ENCODE data around the gene PEPD. TPM values are rescaled to one million over a fixed set of nuclear protein-coding genes. Genes with fewer than 3 reads are reported as not detected.

Gene PEPD
- total RNA-seq, 3 donors from 2014 or later: 42.1 to 127 (median 82.3) TPM

- no peak overlapping the region for H3K27ac ChIP-seq
- DNase-seq (ENCODE audit: low spot score in 2 of 2): peak in 1 of 2 donors; percentile 34
- no peaks in the 10 kb centered on the region for H3K27me3 ChIP-seq
- no peak overlapping the region for H3K4me3 ChIP-seq
- no peaks in the 10 kb centered on the region for H3K36me3 ChIP-seq
- TF ChIP-seq POLR2AphosphoS5 (IDR thresholded peaks at IDR 0.05): no peak
- TF ChIP-seq CTCF (IDR thresholded peaks at IDR 0.05): no peak
- no peak for TF ChIP-seq POLR2A (IDR thresholded peaks at IDR 0.05)
- intact Hi-C loops (cut with DNase I; ENCODE audit: low total_unique reads): loop anchor here (10.0 kb wide), 1 partner anchor 74 kb away; no protein-coding TSS in a partner anchor
- H3K4me1 ChIP-seq: no peaks in the 10 kb centered on the region
- H3K9me3 ChIP-seq: no peaks in the 10 kb centered on the region
These were observed 61.2 kb downstream of the PEPD start for GRCh38 chr19:33460221-33460908.

- H3K4me3 ChIP-seq: no peak overlapping the region
- TF ChIP-seq POLR2A (IDR thresholded peaks at IDR 0.05): no peak
- no peak for TF ChIP-seq POLR2AphosphoS5 (IDR thresholded peaks at IDR 0.05)
- TF ChIP-seq CTCF (IDR thresholded peaks at IDR 0.05): no peak
- H3K36me3 ChIP-seq: no peaks in the 10 kb centered on the region
- H3K9me3 ChIP-seq: no peaks in the 10 kb centered on the region
- H3K27ac ChIP-seq: no peak overlapping the region
- no peaks in the 10 kb centered on the region for H3K4me1 ChIP-seq
- H3K27me3 ChIP-seq: no peaks in the 10 kb centered on the region
- peak in 1 of 2 donors; percentile 27 for DNase-seq (ENCODE audit: low spot score in 2 of 2)
- intact Hi-C loops (cut with DNase I; ENCODE audit: low total_unique reads): loop anchor here (10.0 kb wide), 1 partner anchor 75 kb away; no protein-coding TSS in a partner anchor
These were observed 62.1 kb downstream of the PEPD start for GRCh38 chr19:33459222-33460090.

- no peak overlapping the region for H3K27ac ChIP-seq
- no peak for TF ChIP-seq POLR2AphosphoS5 (IDR thresholded peaks at IDR 0.05)
- TF ChIP-seq CTCF (IDR thresholded peaks at IDR 0.05): no peak
- no peak for TF ChIP-seq POLR2A (IDR thresholded peaks at IDR 0.05)
- intact Hi-C loops (cut with DNase I; ENCODE audit: low total_unique reads): no loop called here
- H3K4me3 ChIP-seq: no peak overlapping the region
- DNase-seq (ENCODE audit: low spot score in 2 of 2): peak in 1 of 2 donors; percentile 37
- H3K9me3 ChIP-seq: no peaks in the 10 kb centered on the region
- no peaks in the 10 kb centered on the region for H3K36me3 ChIP-seq
- H3K27me3 ChIP-seq: no peaks in the 10 kb centered on the region
- H3K4me1 ChIP-seq: no peaks in the 10 kb centered on the region
These were observed 62.8 kb downstream of the PEPD start for GRCh38 chr19:33458807-33459206.

- peak in 1 of 2 donors; percentile 20 for DNase-seq (ENCODE audit: low spot score in 2 of 2)
- no peak overlapping the region for H3K27ac ChIP-seq
- H3K9me3 ChIP-seq: no peaks in the 10 kb centered on the region
- no peak overlapping the region for H3K4me3 ChIP-seq
- TF ChIP-seq POLR2AphosphoS5 (IDR thresholded peaks at IDR 0.05): no peak
- TF ChIP-seq CTCF (IDR thresholded peaks at IDR 0.05): no peak
- TF ChIP-seq POLR2A (IDR thresholded peaks at IDR 0.05): no peak
- H3K4me1 ChIP-seq: no peaks in the 10 kb centered on the region
- no peaks in the 10 kb centered on the region for H3K36me3 ChIP-seq
- no peaks in the 10 kb centered on the region for H3K27me3 ChIP-seq
- intact Hi-C loops (cut with DNase I; ENCODE audit: low total_unique reads): no loop called here
These were observed 63.4 kb downstream of the PEPD start for GRCh38 chr19:33458171-33458633.

- Histone ChIP-seq H3K9me3 (no peaks in the 10 kb centered on the region), H3K4me3 (no peak overlapping the region), H3K27ac (no peak overlapping the region), H3K4me1 (no peaks in the 10 kb centered on the region), H3K27me3 (no peaks in the 10 kb centered on the region), H3K36me3 (no peaks in the 10 kb centered on the region)
- DNase-seq (ENCODE audit: low spot score in 2 of 2): peak in 1 of 2 donors; percentile 33
- intact Hi-C loops (cut with DNase I; ENCODE audit: low total_unique reads): no loop called here
- TF ChIP-seq CTCF (IDR thresholded peaks at IDR 0.05): no peak
- no peak for TF ChIP-seq POLR2A (IDR thresholded peaks at IDR 0.05)
- no peak for TF ChIP-seq POLR2AphosphoS5 (IDR thresholded peaks at IDR 0.05)
These were observed 64.8 kb downstream of the PEPD start for GRCh38 chr19:33456845-33457220.
